Femur (tissue), 1 donor: ENCODE data around the gene ACOT2.
"Not testable (repeated sequence)": the region's sequence is repeated elsewhere in the genome, so short reads cannot be mapped to it uniquely, and the experiment has no call there.

ENCODE experiments used
- DNase-seq: peaks from one replicate; pipeline ENCODE4 v3.0.0-alpha.2; 2017

ACOT2 gene, protein sequence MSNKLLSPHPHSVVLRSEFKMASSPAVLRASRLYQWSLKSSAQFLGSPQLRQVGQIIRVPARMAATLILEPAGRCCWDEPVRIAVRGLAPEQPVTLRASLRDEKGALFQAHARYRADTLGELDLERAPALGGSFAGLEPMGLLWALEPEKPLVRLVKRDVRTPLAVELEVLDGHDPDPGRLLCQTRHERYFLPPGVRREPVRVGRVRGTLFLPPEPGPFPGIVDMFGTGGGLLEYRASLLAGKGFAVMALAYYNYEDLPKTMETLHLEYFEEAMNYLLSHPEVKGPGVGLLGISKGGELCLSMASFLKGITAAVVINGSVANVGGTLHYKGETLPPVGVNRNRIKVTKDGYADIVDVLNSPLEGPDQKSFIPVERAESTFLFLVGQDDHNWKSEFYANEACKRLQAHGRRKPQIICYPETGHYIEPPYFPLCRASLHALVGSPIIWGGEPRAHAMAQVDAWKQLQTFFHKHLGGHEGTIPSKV

DNA sequence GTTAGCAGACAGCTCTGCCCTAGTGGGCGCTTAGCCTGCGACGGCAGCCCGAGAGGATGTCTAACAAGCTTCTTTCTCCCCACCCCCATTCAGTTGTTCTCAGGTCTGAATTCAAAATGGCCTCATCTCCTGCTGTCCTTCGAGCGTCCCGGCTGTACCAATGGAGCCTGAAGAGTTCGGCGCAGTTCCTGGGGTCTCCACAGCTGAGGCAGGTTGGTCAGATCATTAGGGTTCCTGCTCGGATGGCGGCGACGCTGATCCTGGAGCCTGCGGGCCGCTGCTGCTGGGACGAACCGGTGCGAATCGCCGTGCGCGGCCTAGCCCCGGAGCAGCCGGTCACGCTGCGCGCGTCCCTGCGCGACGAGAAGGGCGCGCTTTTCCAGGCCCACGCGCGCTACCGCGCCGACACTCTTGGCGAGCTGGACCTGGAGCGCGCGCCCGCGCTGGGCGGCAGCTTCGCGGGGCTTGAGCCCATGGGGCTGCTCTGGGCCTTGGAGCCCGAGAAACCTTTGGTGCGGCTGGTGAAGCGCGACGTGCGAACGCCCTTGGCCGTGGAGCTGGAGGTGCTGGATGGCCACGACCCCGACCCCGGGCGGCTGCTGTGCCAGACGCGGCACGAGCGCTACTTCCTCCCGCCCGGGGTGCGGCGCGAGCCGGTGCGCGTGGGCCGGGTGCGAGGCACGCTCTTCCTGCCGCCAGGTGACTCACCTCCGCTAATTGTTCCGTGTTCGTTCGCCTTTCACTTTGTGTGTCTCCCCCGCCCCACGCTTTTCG lies at the start of gene ACOT2:
Gene ACOT2, plus strand, starts transcription at position 29 of the 774 bp plus-strand sequence. Its CDS starts 28 bp downstream, at position 57.
- peak; percentile 89 for DNase-seq

DNA sequence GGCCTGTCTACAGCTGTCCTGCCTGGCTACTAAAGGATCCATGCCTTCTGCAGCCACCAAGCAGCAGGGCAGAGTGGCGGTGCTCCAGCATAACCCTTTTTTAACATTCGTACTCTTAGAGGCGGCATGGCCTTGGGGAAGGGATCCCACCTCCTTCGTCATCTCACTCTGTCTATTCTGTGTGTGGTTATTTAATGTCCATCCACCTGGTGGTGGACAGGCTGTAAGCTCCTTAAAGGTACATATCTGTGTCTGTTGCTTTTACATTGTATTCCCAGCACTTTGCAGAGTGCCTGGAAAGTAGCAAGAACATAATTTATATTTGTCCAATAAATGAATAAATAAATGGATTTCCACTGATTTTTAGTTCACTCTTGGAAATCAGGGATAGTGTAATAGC lies 47.8 kb upstream of the ACOT2 start:
- no peak for DNase-seq

DNA sequence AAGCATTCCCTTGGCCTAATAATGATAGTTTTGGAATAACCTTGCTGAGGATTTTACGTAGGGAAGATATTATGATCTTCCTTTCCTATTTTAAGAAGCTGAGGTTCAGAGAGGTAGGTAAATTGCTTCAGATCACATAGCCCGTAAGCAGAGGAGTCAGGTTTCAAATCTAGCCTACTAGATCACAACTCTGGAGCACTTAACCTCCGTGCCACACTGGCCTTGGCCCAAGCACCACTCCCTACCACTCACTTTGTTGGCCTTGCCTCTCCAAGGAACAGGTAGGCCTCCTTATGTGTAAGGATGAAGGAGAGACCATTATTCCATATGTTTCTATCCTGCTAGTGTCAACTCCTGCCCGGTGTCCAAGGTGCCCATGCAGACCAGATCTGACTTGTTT lies 44.5 kb upstream of the ACOT2 start:
- no peak for DNase-seq

DNA sequence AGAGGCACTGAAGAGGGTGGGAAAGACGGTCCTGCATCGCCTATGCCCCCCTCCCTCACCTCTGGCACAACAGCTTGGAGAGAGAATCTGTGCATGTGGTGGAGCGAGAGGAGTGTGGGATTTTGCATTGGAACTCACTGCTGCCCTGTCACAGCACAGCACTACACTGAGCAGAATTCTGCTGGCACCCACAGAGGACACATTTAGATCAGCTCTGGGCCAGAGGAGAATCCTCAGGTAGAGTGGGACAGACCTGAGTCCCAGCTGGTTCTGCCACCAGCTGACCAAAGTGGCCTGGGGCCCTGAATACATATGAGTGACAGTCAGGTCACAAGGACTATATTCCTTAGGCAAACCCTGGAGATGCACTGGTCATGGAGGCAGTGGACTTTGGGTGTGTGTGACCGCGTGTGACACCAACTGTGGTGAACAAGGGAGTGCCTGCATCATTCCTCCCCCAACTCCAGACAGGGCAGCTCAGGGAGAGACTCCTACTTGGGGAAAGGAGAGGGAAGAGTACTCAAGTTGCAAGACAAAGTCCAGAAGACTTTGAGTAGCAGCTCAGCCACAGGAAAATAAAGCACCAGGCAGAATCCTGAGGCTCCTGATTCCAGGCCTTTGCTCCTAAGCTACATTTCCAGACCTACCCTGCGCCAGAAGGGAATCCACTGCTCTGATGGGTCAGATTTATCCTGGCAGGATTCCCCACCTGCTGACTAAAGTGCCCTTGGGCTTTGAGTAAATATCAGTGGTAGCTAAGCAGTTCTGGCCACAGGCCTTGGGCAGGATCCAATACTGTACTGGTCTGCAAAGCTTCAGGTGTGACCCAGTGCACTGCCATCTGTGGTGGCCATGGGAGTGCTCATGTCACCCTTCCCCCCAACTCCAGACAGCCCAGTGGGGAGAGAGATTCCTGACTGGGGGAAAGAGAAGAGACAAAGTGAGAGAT lies 42.7 kb upstream of the ACOT2 start:
- DNase-seq: no peak

DNA sequence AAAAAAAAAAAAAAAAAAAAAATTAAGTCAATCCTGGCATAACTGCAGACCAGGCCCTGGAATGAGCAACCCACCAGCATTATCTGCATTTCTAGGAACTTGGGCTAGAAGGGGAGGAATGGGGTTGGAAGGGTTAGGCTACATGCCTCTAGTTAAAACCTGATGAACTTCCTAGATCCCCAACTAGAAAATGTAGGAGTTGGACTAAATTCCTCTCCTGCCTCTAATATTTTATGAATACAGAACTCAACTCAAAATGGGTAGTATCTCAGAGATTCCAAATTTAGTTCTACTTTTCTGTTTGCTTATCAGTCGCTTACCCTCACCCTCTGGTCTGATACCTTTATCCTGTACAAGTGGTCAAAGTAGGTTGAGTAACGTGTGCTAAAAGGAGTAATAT lies 39.7 kb upstream of the ACOT2 start:
- not testable (repeated sequence) for DNase-seq

DNA sequence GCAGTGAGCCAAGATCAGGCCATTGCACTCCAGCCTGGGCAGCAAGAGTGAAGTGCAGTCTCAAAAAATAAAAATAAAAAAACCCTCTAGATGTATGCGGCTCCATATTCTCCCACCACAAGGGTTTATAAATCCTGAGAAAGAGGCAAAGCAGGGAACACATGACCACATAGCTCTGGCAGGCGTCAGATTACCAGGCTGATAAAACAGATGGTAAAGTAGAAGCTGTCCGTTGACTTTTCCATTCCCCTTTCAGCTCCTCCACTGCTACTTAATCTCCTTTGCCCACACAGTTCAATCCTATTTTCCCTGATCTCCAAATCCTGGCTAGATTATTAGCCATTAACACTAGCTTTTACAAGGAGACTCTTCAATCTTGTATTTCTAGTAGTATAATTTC lies 37.0 kb upstream of the ACOT2 start:
- not testable (repeated sequence) for DNase-seq

DNA sequence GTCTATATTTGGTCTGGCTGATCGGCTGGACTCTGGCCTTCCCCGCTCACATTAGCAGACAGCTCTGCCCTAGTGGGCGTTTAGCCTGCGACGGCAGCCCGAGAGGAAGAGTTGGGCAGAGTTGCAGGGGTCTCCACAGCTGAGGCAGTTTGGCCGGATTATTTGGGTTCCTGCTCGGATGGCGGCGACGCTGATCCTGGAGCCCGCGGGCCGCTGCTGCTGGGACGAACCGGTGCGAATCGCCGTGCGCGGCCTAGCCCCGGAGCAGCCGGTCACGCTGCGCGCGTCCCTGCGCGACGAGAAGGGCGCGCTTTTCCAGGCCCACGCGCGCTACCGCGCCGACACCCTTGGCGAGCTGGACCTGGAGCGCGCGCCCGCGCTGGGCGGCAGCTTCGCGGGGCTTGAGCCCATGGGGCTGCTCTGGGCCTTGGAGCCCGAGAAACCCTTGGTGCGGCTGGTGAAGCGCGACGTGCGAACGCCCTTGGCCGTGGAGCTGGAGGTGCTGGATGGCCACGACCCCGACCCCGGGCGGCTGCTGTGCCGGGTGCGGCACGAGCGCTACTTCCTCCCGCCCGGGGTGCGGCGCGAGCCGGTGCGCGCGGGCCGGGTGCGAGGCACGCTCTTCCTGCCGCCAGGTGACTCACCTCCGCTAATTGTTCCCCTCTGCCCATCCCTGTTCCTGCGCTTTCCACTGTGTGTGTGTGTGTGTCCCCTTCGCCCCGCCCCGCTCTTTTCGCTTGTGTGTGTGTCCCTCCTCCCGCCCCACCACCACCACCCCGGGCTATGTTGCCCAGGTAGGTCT lies 31.6 kb upstream of the ACOT2 start:
- not testable (repeated sequence) for DNase-seq

DNA sequence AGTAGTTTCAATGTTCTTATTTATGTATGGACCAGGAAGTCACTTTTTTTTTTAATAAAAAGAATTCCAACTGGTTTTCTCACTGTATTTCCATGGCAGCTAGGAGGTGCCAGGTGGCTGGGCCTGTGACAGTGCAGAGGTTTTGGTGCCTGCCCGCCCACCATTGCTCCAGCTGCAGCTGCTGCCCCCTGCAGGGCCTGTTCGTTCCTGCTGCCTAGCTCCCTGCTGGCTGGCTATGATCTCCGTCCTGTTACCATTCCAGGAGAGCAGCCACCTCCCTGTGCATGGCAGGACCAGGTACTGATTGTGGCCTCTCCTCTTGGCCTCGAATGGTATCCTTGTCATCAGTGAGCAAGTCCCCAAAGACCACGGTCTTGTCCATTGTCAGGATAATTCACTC lies 30.0 kb upstream of the ACOT2 start:
- DNase-seq: not testable (repeated sequence)

DNA sequence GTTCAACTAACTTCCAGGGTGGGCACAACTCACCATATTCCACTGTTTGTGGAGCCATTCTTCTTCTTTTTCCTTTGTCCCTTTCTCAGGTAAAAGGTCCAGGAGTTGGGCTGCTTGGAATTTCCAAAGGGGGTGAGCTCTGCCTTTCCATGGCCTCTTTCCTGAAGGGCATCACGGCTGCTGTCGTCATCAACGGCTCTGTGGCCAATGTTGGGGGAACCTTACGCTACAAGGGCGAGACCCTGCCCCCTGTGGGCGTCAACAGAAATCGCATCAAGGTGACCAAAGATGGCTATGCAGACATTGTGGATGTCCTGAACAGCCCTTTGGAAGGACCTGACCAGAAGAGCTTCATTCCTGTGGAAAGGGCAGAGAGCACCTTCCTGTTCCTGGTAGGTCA lies 26.1 kb upstream of the ACOT2 start:
- not testable (repeated sequence) for DNase-seq

DNA sequence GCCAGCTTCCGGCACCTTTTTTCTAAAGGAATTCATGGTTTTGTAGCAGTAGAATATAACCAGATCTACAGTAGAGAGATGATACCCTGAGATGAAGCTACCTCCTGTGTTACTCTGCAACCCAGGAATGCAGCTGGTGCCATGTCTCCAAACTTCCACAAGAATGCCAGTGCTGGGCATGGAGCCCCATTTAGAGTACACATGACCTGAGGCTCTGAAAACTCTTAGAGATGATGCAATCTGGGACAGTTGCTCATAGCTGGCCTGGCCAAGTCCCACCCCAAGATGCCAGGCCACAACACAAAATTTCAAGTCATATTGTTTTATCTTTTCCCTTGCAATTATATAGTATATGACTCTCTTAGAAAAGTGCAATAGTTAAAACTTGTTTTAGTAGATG lies 23.7 kb upstream of the ACOT2 start:
- not testable (repeated sequence) for DNase-seq

DNA sequence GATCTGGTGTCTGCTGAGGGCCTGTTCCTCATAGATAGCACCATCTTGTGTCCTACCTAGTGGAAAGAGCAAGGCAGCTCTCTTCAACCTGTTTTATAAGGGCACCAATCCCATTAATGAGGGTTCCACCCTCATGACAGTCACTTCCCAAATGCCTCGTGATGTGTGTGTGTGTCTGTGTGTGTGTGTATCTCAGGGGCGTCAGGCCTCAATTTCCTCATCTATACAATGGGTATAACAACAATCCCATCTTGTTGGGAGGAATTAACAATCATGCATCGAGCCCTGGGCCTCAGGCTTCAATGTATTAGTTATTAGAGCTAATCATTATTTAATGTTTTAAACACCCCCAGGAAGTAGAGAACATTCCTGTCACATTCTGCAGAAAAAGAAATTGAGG lies 19.9 kb upstream of the ACOT2 start:
- DNase-seq: not testable (repeated sequence)

DNA sequence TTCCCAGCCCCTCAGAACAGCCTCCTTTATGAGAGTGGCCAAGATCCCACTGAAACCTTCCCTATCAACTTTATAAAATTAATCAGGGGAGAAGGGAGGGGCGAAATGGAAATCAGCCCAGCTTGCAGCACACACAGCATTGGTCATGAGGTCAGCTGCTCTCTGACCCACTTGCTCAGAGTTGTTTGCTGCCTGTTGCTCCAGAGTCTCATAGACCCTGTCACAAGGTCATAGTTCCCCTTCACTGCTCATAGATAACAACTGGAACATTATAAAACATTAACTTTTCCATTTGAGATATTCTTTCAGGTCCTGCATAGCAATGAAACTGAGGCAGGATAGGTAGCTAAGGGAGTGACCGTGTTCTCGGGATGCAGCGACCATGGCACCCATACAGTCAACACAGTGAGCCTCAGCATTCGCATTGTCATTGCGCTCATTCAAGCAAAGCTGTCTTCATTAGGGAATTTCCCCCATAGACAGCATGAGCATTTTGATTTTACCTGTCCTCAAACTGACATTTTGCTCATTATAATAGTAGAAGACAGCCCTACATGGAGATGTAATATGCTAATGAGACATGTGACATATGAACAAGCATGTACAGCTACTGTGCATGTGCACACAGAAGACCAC lies 19.0 kb upstream of the ACOT2 start:
- DNase-seq: not testable (repeated sequence)

DNA sequence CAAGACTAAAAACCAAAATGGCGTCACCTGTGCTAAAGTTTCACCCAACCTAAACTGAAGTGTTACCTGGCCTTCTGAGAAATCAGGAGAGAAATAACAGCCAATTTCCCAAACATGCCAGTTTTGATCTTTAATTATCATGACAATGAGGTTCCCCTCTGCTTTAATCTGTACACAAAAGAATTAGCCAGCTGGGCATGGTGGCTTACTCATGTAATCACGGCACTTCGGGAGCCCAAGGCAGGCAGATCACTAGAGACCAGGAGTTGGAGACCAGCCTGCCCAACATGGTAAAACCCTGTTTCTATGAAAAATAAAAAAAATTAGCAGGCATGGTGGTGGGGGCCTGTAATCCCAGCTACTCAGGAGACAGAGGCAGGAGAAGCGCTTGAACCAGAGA lies 15.2 kb upstream of the ACOT2 start:
- no peak for DNase-seq

DNA sequence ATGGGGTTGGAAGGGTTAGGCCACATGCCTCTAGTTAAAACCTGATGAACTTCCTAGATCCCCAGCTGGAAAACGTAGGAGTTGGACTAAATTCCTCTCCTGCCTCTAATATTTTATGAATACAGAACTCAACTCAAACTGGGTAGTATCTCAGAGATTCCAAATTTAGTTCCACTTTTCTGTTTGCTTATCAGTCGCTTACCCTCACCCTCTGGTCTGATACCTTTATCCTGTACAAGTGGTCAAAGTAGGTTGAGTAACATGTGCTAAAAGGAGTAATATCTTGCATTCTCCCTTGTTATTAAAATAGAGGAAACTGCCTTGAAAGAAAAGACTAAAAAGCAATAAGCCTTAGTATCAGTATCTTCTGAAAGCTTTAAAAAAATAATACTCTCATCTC lies 11.8 kb upstream of the ACOT2 start:
- not testable (repeated sequence) for DNase-seq

DNA sequence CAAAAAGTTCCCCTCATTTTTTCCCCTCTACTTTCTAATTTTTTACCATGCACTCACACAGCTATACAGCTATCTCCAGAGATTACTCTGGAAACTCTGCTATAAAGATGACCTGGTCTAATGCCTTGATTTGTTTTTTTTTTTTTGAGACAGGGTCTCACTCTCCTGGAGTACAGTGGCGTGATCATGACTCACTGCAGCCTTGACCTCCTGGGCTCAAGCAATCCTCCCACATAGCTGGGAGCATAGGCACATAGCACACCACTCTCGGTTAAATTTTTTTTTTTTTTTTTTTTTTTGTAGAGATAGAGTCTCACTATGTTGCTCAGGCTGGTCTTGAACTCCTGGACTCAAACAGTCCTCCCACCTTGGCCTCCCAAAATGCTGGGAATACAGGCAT lies 10.8 kb upstream of the ACOT2 start:
- DNase-seq: not testable (repeated sequence)

DNA sequence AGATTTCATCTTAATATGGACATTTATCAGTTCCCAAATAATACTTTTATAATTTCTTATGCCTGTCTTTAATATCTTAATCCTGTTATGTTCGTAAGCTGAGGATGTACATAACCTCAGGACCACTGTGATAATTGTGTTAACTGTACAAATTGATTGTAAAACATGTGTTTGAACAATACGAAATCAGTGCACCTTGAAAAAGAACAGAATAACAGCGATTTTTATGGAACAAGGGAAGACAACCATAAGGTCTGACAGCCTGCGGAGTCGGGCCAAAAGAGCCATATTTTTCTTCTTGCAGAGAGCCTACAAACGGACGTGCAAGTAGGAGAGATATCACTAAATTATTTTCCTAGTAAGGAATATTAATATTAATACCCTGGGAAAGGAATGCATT lies 6.8 kb upstream of the ACOT2 start:
- not testable (repeated sequence) for DNase-seq

DNA sequence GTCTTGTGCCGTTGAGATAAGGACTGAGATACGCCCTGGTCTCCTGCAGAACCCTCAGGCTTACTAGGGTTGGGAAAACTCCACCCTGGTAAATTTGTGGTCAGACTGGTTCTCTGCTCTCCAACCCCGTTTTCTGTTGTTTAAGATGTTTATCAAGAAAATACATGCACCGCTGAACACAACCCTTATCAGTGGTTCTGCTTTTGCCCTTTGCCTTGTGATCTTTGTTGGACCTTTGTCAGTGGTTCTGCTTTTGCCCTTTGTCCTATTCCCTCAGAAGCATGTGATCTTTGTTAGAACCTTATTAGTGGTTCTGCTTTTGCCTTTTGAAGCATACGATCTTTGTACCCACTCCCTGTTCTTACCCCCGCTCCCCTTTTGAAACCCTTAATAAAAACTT lies 6.3 kb upstream of the ACOT2 start:
- not testable (repeated sequence) for DNase-seq

DNA sequence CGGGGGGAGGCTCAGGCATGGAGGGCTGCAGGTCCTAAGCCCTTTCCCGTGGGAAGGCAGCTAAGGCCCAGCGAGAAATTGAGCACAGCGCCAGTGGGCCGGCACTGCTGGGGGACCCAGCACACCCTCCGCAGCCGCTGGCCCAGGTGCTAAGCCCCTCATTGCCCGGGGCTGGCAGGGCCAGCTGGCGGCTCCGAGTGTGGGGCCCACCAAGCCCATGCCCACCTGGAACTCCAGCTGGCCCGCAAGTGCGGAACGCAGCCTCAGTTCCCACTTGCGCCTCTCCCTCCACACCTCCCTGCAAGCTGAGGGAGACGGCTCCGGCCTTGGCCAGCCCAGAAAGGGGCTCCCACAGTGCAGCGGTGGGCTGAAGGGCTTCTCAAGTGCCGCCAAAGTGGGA lies 2.6 kb upstream of the ACOT2 start:
- not testable (repeated sequence) for DNase-seq

DNA sequence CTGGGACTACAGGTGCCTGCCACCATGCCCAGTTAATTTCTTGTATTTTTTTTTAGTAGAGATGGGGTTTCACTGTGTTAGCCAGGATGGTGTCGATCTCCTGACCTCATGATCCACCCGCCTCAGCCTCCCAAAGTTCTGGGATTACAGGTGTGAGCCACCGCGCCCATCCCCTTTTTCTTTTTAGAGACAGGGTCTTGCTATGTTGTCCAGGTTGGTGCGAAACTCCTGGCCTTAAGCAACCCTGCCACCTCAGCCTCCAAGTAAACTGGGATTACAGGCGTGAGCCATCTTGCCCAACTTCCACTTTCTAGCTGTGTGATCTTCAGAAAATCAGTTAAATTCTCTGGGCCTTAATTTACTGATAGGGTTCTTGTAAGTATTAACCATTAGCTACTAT lies 2.1 kb upstream of the ACOT2 start:
- not testable (repeated sequence) for DNase-seq

DNA sequence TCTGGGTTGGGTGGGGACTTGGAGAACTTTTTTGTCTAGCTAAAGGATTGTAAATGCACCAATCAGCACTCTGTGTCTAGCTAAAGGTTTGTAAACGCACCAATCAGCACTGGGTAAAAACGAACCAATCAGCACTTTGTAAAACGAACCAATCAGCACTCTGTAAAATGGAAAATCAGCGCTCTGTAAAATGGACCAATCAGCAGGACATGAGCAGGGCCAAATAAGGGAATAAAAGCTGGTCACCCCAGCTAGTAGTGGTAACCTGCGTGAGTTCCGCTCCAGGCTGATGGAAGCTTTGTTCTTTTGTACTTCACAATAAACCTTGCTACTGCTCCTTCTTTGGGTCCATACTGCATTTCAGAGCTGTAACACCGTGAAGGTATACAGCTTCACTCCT lies 1.7 kb upstream of the ACOT2 start:
- DNase-seq: no peak
